ENCODE results near the gene DISP3.

DNA sequence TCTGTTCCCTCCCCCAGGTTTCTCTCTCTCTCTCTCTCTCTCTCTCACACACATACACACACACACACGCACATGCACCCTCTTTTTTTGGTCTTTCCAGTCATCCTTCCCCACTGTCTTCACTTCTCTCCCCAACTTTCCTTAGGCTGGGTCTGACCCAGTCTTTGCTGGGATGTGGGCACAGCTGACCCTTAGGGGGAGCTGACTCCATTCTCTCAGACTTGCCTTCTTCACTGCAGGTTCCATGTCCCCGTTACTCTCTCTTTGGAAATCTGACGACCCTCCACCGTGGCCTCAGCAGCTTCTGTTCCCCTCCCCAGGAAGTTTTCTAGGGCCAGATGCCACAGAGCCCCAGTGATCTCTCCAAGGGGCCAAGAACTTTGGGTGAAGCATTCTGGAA is 2.1 kb downstream of the DISP3 start:
- no peak for TF ChIP-seq POLR2A (IDR thresholded peaks at IDR 0.05; ENCODE audit: extremely low read depth, insufficient read length)
- TF ChIP-seq, protein P1, sequence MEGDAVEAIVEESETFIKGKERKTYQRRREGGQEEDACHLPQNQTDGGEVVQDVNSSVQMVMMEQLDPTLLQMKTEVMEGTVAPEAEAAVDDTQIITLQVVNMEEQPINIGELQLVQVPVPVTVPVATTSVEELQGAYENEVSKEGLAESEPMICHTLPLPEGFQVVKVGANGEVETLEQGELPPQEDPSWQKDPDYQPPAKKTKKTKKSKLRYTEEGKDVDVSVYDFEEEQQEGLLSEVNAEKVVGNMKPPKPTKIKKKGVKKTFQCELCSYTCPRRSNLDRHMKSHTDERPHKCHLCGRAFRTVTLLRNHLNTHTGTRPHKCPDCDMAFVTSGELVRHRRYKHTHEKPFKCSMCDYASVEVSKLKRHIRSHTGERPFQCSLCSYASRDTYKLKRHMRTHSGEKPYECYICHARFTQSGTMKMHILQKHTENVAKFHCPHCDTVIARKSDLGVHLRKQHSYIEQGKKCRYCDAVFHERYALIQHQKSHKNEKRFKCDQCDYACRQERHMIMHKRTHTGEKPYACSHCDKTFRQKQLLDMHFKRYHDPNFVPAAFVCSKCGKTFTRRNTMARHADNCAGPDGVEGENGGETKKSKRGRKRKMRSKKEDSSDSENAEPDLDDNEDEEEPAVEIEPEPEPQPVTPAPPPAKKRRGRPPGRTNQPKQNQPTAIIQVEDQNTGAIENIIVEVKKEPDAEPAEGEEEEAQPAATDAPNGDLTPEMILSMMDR (IDR thresholded peaks at IDR 0.05; ENCODE audit: low read depth, low read length), result peak; percentile 10
- TF ChIP-seq, protein P2, sequence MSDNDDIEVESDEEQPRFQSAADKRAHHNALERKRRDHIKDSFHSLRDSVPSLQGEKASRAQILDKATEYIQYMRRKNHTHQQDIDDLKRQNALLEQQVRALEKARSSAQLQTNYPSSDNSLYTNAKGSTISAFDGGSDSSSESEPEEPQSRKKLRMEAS (IDR thresholded peaks at IDR 0.05; ENCODE audit: low read depth, low read length), result no peak
- no peak for TF ChIP-seq MYC (IDR thresholded peaks at IDR 0.05; ENCODE audit: low read depth, low read length)

All from NB4 (cell line).